ENCODE results near the gene ZC3H7B. TPM values are rescaled to one million over a fixed set of nuclear protein-coding genes. Genes with fewer than 3 reads are reported as not detected.
"Not testable (repeated sequence)": the region's sequence is repeated elsewhere in the genome, so short reads cannot be mapped to it uniquely, and the experiment has no call there.

Gene ZC3H7B
- total and polyA plus RNA-seq, 4 donors = 31.5 to 55.8 (median 34.3) TPM

- WGBS, 2 donors = 82 to 87% methylated on average over 20 of the region's 20 CpGs
- ATAC-seq (ENCODE audit: insufficient read depth, low FRiP score) = no peak
- no peak for TF ChIP-seq CTCF (IDR thresholded peaks at IDR 0.05; ENCODE audit: control extremely low read depth, extremely low read depth)
- peak in 1 of 3 donors; percentile 13 for DNase-seq
- H3K9ac ChIP-seq (ENCODE audit: insufficient read depth in 1 of 2, low read length in 2 of 2) = no peak overlapping the region
- peaks cover 18 to 68% (median 31%) of the 10 kb centered on the region in 4 donors for H3K36me3 ChIP-seq (ENCODE audit: control insufficient read depth in 4 of 4, insufficient read depth in 4 of 4, low read length in 4 of 4)
- H3K4me1 ChIP-seq (ENCODE audit: control insufficient read depth in 5 of 5, insufficient read depth in 5 of 5, low read length in 5 of 5) = no peaks in the 10 kb centered on the region
- no peaks in the 10 kb centered on the region for H3K9me3 ChIP-seq (ENCODE audit: control insufficient read depth in 4 of 4, insufficient read depth in 3 of 4, low read length in 3 of 4)
- H3K27ac ChIP-seq (ENCODE audit: low read depth in 1 of 2, low read length in 1 of 2) = no peak overlapping the region
- H3K4me3 ChIP-seq = no peak overlapping the region
- no peaks in the 10 kb centered on the region for H3K27me3 ChIP-seq (ENCODE audit: control insufficient read depth in 3 of 3, insufficient read depth in 3 of 3, low read length in 2 of 3)
Observed at GRCh38 chr22:41256254-41257253, 44.8 kb upstream of the ZC3H7B start.

- WGBS, 2 donors = 94 to 96% methylated on average over 11 of the region's 11 CpGs
- ATAC-seq (ENCODE audit: insufficient read depth, low FRiP score) (no peak), DNase-seq (no peak)
- Histone ChIP-seq H3K9me3 (ENCODE audit: control insufficient read depth in 4 of 4, insufficient read depth in 3 of 4, low read length in 3 of 4) (no peaks in the 10 kb centered on the region), H3K36me3 (ENCODE audit: control insufficient read depth in 4 of 4, insufficient read depth in 4 of 4, low read length in 4 of 4) (peaks cover 18 to 74% (median 33%) of the 10 kb centered on the region in 4 donors), H3K27ac (ENCODE audit: low read depth in 1 of 2, low read length in 1 of 2) (no peak overlapping the region), H3K4me3 (no peak overlapping the region), H3K27me3 (ENCODE audit: control insufficient read depth in 3 of 3, insufficient read depth in 3 of 3, low read length in 2 of 3) (no peaks in the 10 kb centered on the region), H3K9ac (ENCODE audit: insufficient read depth in 1 of 2, low read length in 2 of 2) (no peak overlapping the region), H3K4me1 (ENCODE audit: control insufficient read depth in 5 of 5, insufficient read depth in 5 of 5, low read length in 5 of 5) (no peaks in the 10 kb centered on the region)
- no peak for TF ChIP-seq CTCF (IDR thresholded peaks at IDR 0.05; ENCODE audit: control extremely low read depth, extremely low read depth)
Observed at GRCh38 chr22:41257696-41258095, 43.6 kb upstream of the ZC3H7B start.

- ATAC-seq (ENCODE audit: insufficient read depth, low FRiP score) = not testable (repeated sequence)
Observed at GRCh38 chr22:41259756-41260155, 41.6 kb upstream of the ZC3H7B start.

GRCh38 chr22:41260871-41261270 is 40.5 kb upstream of the ZC3H7B start:
- no peak for DNase-seq

More at GRCh38 chr22:41259756-41260155, 41.6 kb upstream of the ZC3H7B start:
- WGBS, 2 donors = 98% methylated on average over 4 of the region's 4 CpGs
- peaks cover 10 to 79% (median 37%) of the 10 kb centered on the region in 4 donors for H3K36me3 ChIP-seq (ENCODE audit: control insufficient read depth in 4 of 4, insufficient read depth in 4 of 4, low read length in 4 of 4)
- not testable (repeated sequence) for H3K27ac ChIP-seq (ENCODE audit: low read depth in 1 of 2, low read length in 1 of 2); H3K9ac ChIP-seq (ENCODE audit: insufficient read depth in 1 of 2, low read length in 2 of 2); DNase-seq; H3K27me3 ChIP-seq (ENCODE audit: control insufficient read depth in 3 of 3, insufficient read depth in 3 of 3, low read length in 2 of 3); H3K9me3 ChIP-seq (ENCODE audit: control insufficient read depth in 4 of 4, insufficient read depth in 3 of 4, low read length in 3 of 4); H3K4me3 ChIP-seq; H3K4me1 ChIP-seq (ENCODE audit: control insufficient read depth in 5 of 5, insufficient read depth in 5 of 5, low read length in 5 of 5)

More at GRCh38 chr22:41260871-41261270, 40.5 kb upstream of the ZC3H7B start:
- H3K4me1 ChIP-seq (ENCODE audit: control insufficient read depth in 5 of 5, insufficient read depth in 5 of 5, low read length in 5 of 5) = no peaks in the 10 kb centered on the region
- ATAC-seq (ENCODE audit: insufficient read depth, low FRiP score) = no peak
- H3K9me3 ChIP-seq (ENCODE audit: control insufficient read depth in 4 of 4, insufficient read depth in 3 of 4, low read length in 3 of 4) = no peaks in the 10 kb centered on the region
- peak overlapping the region in 1 of 2 donors; percentile 82 for H3K27ac ChIP-seq (ENCODE audit: low read depth in 1 of 2, low read length in 1 of 2)
- H3K4me3 ChIP-seq = no peak overlapping the region
- H3K9ac ChIP-seq (ENCODE audit: insufficient read depth in 1 of 2, low read length in 2 of 2) = no peak overlapping the region
- peaks cover 10 to 80% (median 41%) of the 10 kb centered on the region in 4 donors for H3K36me3 ChIP-seq (ENCODE audit: control insufficient read depth in 4 of 4, insufficient read depth in 4 of 4, low read length in 4 of 4)
- TF ChIP-seq CTCF (IDR thresholded peaks at IDR 0.05; ENCODE audit: control extremely low read depth, extremely low read depth) = no peak
- no peaks in the 10 kb centered on the region for H3K27me3 ChIP-seq (ENCODE audit: control insufficient read depth in 3 of 3, insufficient read depth in 3 of 3, low read length in 2 of 3)
- 97 to 98% methylated on average over 7 of the region's 7 CpGs for WGBS, 2 donors

All from lung (tissue), 12 donors.